A549 (cell line): Measurements from ENCODE around the gene LRP1.

Experiments
- BHLHE40 ChIP-seq: IDR thresholded peaks from 2 replicates; pipeline ENCODE4 v1.6.1; 2012; ENCODE audit warnings: low read depth, low read length, inconsistent platforms
- CTCF ChIP-seq: fragments of >200 bp; sonication (Bioruptor Twin); formaldehyde crosslinking; IDR thresholded peaks from 3 replicates; pipeline ENCODE4 v1.5.1; 2016
- EHF ChIP-seq: fragments of 250-450 bp; sonication (Bioruptor Pico); IDR thresholded peaks from 2 replicates; pipeline ENCODE4 v1.5.0; 2020; ENCODE audit warnings: mild to moderate bottlenecking
- EP300 ChIP-seq, 2 experiments: fragments of >200 bp; sonication (Bioruptor Twin); formaldehyde crosslinking; IDR thresholded peaks; 2 replicates in 1 of 2; 3 replicates in 1 of 2; pipeline ENCODE4 v1.6.1; 2016 to 2017
- KDM1A ChIP-seq: fragments of 200-600 bp; sonication (generic); IDR thresholded peaks from 2 replicates; pipeline ENCODE4 v1.6.1; 2016; ENCODE audit warnings: low read depth, mild to moderate bottlenecking
- PHF8 ChIP-seq: fragments of 200-600 bp; sonication (generic); IDR thresholded peaks from 2 replicates; pipeline ENCODE4 v1.6.1; 2016; ENCODE audit warnings: low read depth, mild to moderate bottlenecking, antibody characterized with exemption, moderate library complexity, borderline replicate concordance
- POLR2A ChIP-seq: IDR thresholded peaks from 2 replicates; pipeline ENCODE4 v1.6.1; 2012; ENCODE audit warnings: mild to moderate bottlenecking, low read length
- POLR2AphosphoS2 ChIP-seq: conservative IDR thresholded peaks from 2 replicates; pipeline ENCODE4 v1.6.1; 2012; ENCODE audit warnings: low read length, improper control_type of control experiment, inconsistent platforms
- RCOR1 ChIP-seq: fragments of 150-350 bp; IDR thresholded peaks from 2 replicates; pipeline ENCODE4 v1.6.1; 2014; ENCODE audit warnings: antibody characterized with exemption, low read length, low read depth
- REST ChIP-seq: fragments of 200-600 bp; sonication (generic); IDR thresholded peaks from 2 replicates; pipeline ENCODE4 v1.6.1; 2016; ENCODE audit warnings: antibody characterized with exemption, mild to moderate bottlenecking, moderate library complexity
- TP53 ChIP-seq: fragments of 250-450 bp; sonication (Bioruptor Pico); IDR thresholded peaks from 2 replicates; pipeline ENCODE4 v1.5.0; 2021; ENCODE audit warnings: mild to moderate bottlenecking, moderate library complexity

GRCh38 chr12:57096748-57097553, 31.3 kb upstream of the LRP1 start:
- TF ChIP-seq TP53 (no peak), CTCF (no peak), POLR2AphosphoS2 (no peak), EHF (CRISPR knock-in tag) (no peak), EP300 (IDR thresholded peaks at IDR 0.05) (no peak), POLR2A (no peak), RCOR1 (no peak), BHLHE40 (no peak), KDM1A (no peak), PHF8 (no peak), REST (no peak)
